Measurements from ENCODE around the gene HIP1.
"Not testable (repeated sequence)": the region's sequence is repeated elsewhere in the genome, so short reads cannot be mapped to it uniquely, and the experiment has no call there.

Gene HIP1

DNA sequence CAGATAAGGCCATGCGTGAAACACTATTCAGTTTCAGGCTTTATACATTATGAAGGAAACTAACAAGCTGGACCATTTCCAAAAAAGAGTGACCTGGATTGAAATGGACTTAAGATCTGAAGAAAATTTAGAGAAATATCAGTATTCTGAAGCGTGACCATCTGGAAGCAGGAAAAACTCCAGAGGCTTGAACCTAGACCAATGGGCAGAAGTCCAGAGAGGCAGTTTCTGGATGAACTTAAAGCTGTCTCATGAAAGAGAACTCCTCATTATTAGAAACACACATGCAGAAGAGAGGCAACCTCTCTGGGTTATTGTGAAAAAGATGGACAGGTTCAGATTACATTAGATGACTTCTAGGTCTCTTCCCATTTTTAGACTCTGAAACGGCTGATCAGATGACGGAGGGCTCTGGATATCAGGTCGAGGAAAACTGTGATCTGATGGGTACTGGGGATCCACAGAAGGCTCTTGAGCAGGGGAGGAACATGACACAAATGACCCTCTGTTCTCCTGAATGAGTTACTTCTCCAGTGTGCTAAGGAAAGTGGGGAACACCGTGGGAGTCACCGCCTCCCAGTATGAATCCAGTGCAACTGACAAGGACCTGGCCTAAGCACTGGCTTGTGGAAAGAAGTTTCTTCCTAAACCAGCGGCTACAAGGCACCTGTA lies 130.2 kb downstream of the HIP1 start:
- no peak for DNase-seq

DNA sequence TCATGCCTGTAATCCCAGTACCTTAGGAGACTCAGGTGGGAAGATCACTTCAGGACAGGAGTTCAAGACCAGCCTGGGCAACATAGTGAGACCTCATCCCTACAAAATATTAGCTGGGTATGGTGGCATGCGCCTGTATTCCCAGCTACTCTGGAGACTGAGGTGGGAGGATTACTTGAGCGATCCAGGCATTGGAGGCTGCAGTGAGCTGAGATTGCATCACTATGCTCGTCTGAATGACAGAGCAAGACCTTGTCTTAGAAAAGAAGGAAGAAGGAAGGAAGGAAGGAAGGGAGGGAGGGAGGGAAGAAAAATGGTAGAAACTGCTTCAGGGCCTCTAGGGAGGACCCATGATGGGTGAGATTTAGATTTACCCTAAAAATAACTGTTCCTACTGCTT lies 134.3 kb downstream of the HIP1 start:
- DNase-seq, result no peak

DNA sequence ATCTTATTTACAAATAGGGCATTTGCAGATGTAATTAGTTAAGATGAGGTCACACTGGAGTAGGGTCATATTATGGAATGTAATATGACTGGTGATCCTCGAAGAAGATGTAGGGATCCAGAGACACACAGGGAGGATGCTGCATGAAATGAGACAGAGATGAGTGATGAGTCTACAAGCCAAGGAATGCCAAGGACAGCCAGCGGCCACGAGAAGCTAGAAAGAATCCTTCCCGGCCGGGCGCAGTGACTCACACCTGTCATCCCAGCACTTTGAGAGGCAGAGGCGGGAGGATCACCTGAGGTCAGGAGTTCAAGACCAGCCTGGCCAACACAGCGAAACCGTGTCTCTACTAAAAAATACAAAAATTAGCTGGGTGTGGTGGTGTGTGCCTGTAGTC lies 135.9 kb downstream of the HIP1 start:
- not testable (repeated sequence) for DNase-seq

DNA sequence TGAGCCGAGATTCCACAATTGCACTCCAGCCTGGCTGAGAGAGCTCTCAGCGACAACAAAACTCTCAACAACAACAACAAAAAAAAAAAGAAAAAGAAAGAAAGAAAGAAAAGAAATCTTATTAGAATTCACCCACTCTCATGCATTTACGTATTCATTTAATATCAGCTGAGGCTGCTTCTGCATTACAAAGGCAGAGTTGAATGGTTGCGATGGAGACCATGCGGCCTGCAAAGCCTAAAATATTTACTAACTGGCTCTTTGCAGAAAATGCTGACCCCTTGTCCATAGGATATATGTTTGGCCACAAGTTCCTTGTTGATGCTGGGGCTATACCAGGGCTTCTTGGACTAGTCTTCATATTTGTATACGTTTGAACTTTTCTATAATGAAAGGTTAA lies 137.2 kb downstream of the HIP1 start:
- DNase-seq, result no peak

DNA sequence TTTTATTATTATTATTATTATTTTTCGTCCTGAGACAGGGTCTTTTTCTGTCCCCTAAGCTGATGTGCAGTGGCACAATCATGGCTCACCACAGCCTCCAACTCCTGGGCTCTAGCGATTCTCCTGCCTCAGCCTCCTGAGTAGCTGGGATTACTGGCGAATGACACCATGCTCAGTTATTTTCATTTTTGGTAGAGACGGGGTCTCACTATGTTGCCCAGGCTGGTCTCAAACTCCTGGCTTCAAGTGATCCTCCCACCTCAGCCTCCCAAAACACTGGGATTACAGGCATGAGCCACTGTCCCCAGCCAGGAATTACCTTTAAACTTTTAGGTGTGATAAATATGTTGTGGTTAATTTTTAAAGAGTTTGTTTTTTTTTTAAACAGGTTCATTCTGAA lies 138.0 kb downstream of the HIP1 start:
- DNase-seq, result not testable (repeated sequence)

DNA sequence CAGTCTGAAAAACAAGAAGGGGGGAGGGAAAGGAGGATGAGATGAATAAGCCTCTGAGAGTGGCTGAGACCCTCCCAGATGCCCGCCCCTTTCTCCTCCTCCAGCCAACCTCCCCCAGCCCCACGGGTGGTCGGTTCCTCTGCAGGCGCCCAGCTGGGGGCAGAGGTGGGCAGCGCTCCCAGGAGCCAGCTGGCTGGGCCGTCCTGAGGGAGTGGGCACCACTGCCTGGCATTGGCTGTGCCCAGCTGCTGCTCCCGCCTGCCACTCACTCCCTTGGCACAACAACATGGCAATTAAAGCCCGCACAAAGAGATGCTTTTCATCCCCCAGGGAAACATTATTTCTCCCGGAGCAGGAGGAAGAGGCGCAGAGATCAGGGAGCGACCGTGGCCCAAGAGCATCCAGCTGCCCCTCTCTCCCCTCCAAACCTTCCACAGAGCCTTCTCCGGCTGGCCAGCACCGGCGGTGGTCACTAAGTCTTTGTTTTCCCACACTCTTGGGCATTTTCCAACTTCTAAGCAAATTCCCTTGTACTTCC lies 139.4 kb downstream of the HIP1 start:
- DNase-seq, result no peak

DNA sequence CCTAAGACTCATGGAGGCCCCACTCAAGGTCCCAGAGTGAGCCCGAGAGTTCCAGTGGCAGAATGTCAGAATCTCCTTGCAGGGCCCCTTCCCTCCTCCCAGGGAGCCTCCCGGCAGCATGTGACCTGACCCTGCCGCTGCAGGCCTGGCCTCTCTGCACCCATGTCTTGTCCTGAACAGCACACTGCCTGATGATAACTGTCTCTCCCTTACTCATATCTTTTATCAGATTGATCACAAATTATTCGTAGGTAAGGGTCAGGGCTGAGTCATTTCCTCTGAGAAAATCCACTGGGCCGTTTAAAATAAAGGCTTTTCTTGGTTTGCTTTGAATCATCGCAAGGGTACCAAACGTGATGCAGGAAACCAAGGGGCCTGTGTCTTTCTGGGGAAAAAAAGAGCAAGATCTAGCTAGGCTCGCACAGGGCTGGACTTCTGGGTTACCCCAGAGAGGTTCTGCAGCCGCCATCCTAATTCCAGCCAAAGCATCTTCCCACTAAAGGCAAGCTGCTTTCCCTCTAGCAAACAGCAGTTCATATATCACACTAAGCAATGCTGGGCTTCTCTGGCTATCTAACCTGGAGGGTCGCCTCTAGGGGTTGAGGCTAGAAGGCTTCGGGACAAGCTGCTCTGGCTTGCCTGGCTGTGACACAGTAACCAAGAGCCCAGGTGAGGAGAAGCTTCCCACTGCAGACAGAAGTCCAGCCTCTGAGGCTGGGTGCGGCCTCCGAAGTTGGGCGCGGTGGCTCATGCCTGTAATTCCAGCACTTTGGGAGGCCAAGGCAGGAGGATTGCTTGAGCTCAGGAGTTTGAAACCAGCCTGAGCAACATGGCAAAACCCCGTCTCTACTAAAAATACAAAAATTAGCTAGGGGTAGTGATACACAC lies 141.8 kb downstream of the HIP1 start:
- DNase-seq, result peak in 1 of 5 donors; percentile 74

DNA sequence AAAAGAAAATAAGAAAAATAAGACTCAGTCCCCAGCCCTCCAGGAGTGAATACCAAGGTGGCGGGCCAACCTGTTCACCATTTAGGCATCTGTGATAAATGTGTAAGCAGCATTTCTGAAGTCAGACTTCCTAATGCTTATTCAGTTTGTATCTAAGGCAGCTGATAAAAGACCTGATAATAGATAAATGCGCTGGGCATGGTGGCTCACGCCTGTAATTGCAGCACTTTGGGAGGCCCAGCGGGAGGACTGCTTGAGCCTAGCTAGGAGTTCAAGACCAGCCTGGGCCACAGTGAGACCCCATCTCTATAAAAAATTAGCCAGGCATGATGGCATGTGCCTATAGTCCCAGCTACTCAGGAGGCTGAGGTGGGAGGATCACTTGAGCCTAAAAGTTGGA lies 143.0 kb downstream of the HIP1 start:
- no peak for DNase-seq

DNA sequence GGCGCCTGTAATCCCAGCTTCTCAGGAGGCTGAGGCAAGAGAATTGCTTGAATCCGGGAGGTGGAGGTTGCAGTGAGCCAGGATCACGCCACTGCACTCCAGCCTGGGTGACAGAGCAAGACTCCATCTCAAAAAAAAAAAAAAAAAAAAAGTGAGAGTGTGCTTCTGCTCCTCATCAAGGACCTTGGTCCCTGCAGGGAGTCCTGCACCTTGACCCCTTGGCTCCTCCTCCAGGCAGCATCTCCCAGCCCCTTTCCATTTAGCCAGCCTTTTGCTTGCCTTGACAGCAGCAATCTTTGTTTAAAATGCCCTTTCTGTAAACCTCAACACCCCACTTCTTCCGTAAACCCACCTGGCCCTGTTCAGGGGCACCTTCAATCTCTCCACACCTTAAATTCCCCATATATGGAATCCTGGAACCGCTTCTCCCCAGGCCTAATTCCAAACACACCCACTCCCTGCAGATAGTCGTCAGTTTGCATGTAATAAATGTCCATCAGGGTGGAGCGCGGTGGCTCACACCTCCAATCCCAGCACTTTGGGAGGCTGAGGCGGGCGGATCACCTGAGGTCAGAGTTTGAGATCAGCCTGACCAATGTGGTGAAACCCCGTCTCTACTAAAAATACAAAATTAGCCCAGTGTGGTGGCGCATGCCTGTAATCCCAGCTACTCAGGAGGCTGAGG lies 145.1 kb downstream of the HIP1 start:
- DNase-seq, result not testable (repeated sequence)

DNA sequence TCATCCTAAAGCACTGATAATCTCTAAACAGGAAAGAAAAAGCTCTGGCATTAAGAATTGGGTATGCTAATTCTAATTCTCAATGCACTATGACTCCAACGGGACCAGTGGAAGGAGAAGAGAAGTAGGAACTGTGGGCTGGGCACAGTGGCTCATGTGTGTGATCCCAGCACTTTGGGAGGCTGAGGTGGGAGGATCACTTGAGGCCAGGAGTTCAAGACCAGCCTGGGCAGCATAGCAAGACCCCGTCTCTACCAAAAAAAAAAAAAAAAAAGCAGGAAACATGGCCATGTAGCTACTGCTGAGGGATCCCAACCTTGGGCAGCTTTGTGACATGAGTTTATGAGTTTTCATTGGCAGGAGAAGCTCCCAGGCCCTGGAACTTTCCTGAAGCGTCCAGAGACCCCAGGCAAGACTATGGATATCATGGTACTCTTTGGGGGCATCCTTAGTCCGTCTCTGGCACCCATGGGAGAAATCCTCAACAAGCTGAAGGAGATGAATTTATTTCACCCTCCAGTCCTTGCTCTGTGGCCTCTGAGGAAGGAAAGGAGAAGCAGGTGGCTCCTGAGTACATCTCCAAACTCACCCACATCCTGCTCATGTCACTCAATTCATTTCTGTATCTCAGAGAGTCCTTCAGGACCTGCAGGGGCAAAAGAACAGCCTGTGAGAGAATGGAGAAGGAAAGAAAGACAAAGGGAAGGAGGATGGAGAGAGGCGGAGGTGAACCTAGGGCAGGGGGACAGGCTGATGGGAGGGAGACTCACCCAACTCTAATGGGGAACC lies 147.1 kb downstream of the HIP1 start:
- DNase-seq, result peak in 1 of 5 donors; percentile 36

DNA sequence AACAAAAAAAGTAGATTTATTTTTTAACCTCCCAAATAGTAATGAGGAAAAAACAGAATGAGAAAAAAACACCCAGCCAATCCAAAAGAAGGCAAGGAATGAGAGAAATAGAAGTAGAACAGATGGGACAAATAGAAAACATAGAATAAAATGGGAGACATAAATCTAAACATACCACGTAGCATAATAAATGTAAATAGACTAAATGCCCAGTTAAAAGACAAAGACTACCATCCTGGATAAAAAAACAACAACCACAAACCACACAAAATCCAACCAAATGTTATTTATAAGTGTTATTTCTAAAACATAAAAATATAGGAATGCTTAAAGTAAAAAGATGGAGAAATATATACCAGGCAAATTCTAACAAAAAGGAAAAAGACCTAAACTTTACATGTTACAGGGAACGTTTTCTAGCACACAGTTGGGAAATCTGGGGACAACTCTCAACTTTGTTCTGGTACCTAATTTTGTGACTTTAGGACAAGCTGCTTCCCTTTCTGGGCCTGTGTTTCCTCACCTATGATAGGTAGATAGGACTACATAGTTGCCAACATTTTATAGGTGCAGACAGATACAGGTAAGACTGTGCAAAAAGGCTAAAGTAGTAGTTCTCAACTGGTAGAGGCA lies 148.3 kb downstream of the HIP1 start:
- DNase-seq, result no peak

DNA sequence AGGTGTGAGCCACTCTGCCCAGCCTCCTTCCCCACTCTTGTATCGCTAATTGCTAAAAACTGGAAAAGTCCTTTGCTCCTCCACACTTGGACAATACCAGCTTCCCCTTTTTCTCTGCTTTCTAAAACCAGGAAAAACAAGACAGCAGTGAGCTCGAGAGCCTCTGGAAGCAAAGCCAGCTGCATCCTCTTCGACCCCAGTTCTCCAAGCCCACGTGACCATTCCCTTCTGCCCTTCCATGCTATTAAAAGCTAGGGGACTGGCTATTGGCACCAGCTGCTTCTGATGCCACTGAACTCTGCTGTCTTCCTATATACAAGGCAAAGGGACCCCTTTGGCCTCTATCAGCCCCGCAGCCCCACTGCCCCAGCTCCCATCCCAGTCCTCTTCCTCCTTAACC lies 154.4 kb downstream of the HIP1 start:
- DNase-seq, result no peak

DNA sequence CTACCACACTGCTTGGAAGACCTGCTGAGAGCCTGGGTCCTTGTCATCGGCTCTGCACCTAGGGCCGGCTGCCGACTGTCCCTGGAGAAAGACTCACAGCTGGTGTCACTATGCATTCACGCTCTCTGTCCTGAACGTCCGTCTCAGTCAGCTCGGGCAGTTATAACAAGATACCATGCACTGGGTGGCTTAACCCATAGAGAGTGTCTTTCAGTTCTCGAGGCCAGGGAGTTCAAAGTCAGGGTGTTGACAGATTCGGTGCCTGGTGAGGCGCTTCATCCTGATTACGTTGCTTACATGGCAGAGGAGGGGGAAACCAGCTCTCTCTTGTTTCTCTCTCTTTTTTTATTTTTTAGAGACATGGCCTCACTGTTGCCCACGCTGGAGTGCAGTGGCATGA lies 155.5 kb downstream of the HIP1 start:
- DNase-seq, result no peak

DNA sequence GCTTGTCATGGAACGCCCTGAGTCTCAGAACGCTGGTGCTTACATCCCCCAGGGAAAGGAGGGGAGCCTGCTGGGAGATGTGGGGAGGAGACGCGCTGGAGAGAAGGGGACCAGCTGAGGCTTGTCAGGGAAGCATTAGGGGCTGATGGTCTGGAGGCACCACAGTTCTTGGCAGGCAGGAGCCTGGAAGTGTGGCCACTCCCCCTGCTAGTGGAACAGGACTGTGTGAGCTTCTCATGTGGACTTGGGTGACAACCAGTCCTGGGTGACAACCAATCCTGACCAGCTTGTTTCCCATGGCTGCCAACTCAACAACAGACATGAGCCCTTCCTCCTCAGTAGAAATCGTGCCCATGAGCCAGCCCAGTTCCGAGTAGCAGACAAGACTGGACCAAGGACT lies 158.8 kb downstream of the HIP1 start:
- DNase-seq, result no peak

DNA sequence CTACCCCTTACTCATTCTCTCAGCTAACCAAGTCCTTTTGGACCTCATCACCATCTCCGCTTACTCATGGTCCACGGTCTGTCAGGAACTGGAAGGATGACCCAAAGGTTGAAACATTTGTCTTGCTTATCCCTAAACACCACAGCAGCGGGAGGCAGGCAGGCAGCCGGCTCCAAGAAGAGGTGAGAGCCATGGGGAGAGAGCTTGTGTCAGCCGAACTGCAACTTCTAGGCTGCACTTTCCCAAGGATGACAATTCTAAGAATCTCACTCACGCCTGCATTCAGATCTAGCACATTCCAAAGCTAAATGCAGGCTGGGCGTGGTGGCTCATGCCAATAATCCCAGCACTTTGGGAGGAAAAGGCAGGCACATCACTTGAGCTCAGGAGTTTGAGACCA lies 160.7 kb downstream of the HIP1 start:
- no peak for DNase-seq

DNA sequence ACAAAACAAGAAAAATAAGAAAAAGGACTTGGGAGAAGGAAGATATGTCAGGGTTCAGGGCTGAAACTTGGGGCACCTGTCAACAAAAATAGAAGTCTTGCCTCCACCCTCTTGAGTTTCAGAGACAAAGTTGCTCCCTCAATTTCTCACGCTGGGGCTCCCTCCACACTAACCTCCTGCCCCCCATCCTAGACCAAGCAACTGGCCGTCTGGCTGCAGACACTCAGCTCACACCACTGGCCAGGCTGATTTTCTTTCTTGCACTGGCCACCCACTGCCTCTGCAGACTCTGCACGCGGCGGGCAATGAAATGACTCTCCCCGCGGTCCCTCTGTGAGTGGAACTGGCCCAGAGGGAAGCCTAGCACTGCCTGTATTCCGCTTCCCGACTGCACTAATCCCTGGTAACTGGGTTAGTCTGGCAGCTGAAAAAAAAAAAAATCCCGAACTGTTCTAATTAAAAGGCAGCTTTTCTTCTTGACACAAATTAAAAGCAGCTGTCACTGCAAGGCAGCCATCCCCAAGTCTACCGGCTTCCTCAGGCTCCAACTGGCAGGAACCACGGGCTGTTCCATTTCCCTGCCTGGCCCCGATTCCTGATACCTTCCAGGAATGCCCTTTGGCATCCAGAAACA lies 163.1 kb downstream of the HIP1 start:
- no peak for DNase-seq

DNA sequence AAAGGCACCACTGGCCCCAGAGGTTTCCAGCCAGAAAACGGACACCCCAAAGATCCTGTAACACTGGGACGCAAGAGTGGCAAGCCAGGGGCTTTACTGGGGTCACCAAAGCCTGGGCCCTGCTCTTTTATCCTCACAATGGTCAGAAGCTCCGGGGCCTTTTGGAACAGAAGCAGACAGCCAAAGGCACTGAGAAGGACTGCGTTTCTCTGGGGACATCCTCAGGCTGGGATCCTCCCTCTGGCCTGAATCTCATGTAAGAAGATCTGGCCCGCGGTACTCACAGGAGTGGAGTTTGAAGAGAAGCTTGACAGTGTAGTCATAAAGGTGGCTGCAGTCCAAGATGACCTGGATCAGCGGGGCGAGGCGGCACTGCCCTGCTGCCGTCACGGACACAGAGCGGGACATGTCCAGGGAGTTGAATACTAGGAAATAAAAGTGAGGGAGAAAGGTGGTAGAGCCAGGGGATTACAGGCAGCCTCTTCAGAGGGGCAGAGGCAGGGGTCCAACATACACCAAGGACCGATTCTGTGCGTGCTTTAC lies 165.2 kb downstream of the HIP1 start:
- no peak for DNase-seq

DNA sequence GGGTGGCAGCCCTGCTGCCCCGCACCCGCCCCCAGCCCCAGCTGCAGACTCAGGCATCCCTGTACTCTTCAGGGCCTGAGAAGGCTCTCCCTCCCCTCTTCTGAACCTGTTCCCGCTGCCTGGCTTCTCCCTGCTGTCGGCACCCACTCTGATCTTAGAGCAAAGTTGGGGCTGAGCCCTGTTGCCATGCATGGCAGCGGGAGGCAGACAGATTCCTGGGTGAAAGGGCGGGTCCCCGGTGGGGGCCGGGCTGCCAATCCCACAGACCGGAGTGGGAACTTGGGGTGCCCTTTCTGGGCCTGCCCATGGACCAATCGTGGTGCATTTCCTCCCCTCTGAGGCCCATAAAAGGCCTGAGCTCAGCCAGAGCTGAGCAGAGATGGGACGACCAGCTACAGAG lies 165.9 kb downstream of the HIP1 start:
- no peak for DNase-seq

DNA sequence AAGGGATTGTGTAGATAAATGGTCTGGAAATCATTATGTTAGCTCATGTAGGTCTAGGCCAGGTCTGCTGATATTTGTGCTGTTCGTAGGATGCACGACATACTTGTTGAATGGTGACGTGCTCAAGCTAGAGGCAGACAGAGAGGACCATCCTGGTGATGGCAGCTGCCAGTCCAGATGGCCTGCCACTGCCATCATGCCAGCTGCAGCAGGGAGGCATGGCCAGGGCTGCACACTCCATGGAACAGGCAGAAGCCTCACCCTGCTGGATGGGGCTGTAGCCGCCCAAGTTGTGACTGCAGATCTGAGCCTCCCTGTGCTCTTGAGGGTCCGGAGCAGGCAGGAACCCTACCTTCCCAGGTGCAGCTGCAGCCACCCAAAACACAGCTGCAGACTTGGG lies 166.3 kb downstream of the HIP1 start:
- DNase-seq, result no peak

DNA sequence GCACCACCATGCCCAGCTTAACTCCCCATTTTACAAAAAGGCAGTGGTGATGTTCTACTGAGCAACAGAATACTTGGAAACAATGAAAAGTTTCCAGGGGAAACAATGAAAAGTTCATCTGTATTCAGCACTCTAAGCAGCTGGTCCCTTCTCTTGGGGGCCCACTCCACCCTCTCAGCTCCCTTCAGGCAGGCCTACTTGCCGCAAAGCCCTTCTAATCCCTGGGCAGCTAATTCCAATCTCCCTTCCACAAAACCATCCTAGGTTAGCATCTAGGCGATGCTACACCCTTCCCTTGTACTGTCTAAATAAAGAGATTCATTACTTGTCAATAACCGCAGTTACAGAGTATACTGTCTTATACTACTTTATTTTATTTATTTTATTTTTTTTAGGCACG lies 167.5 kb downstream of the HIP1 start:
- no peak for DNase-seq

DNA sequence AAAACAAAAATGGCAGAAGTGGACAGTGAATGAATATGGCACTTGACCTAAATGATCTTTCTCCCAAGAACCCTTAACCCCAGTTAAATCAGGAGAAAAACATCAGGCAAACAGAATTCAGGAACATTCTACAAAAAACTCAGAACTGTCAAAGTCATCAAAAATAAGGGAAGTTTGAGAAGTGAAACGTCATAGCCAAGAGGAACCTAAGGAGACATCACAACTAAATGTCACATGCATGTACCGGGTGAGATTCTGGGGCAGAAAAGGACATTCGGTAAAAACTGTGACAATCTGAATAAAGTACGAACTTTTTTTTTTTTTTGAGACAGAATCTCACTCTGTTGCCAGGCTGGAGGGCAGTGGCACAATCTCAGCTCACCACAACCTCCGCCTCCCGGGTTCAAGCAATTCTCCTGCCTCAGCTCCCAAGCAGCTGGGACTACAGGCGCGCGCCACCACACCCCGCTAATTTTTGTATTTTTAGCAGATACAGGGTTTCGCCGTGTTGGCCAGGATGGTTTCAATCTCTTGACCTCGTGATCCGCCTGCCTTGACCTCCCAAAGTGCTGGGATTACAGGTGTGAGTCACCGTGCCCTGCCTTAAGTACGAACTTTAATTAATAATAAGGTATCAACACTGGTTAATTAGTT lies 169.0 kb downstream of the HIP1 start:
- not testable (repeated sequence) for DNase-seq
